ENCODE measurements around the gene RGS3.
"Not testable (repeated sequence)": the region's sequence is repeated elsewhere in the genome, so short reads cannot be mapped to it uniquely, and the experiment has no call there.

The RGS3 gene

DNA sequence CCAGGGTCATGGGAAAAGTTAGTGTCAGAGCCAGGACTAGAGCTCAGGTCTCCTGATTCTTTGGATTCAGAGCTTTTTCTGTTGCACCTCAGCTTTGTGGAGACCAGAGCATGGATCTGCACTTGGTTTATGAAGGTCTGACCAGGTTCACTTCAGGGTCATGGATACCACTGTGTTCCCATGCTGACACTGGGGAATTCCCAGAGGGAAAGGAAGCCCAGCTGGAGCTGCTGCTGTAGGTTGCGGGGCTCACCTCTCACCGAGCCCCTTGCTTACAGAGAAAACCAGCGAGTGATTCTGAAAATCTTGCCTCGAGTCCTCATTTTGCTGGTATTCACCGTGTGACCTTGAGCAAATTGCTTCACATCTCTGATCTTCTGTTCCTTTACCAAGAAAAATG lies 83.0 kb downstream of the RGS3 start:
- no peak for DNase-seq (ENCODE audit: low read depth)

DNA sequence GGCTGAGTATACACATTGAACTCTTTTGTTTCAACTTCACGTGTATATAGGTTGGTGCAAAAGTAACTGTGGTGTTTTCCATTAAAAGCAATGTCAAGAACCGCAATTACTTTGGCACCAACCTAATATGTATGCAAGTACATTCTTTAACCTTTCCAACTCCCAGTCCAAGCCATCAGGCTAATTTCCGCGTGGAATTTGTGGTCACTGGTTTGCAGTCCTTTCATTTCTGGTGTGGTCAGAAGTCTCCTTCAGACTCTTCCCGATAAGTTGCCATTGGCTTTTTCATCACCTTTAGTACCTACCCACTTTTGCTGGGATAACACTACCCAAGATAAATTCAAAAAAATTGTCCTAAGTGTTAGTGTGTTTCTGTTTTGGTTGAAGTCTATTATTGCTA lies 84.0 kb downstream of the RGS3 start:
- no peak for DNase-seq (ENCODE audit: low read depth)

DNA sequence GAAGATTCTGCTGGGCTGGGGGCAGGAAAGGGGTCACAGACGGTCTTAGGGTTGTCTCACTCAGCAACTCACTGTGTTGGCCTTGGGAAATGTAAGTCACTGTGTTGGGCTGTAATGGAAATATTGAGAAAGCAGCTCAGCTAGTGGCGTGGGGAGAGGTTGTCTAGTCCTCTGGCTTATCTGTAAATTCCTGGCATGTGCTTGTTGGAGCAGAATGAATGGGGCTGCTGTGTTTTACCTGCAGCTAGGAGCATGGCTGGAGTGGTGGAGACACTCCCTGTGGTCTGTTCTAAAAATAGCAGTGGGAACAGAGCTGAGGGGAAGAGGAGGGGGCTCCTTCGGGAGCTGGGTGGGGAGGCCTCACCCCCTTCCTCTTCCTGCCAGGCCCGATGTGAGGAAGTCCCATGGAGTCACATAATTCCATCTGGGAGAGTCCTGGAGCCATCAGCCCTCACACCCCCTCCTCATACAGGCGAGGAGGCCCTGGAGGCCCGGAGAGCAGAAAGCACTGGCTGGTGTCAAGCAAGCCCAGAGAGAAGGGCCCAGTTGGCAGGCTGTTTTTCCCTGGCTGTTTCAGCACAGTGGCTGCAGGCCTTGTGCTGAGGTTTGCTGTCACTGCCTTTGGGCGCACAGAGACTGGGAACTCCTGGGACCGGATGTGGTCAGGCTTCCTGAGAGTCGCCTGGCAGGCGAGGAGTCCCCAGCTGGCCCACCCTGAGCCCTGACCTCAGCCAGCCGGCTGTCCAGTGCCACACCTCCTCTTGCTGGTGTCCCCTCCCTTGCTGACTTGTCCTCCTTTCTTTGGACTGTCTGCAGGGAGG lies 84.9 kb downstream of the RGS3 start:
- no peak for DNase-seq (ENCODE audit: low read depth)

DNA sequence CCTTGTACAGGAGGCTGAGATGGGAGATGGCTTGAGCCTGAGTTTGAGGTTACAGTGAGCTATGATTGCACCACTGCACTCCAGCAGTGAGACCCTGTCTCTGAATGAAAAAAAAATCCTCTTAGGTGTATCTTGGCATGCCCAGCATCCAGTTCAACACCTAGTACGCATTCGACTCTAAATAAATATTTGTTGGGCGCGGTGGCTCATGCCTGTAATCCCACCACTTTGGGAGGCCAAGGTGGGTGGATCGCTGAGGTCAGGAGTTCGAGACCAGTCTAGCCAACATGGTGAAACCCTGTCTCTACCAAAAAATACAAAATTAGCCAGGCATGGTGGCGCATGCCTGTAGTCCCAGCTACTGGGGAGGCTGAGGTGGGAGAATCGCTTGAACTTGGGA lies 86.4 kb downstream of the RGS3 start:
- DNase-seq (ENCODE audit: low read depth), result not testable (repeated sequence)

DNA sequence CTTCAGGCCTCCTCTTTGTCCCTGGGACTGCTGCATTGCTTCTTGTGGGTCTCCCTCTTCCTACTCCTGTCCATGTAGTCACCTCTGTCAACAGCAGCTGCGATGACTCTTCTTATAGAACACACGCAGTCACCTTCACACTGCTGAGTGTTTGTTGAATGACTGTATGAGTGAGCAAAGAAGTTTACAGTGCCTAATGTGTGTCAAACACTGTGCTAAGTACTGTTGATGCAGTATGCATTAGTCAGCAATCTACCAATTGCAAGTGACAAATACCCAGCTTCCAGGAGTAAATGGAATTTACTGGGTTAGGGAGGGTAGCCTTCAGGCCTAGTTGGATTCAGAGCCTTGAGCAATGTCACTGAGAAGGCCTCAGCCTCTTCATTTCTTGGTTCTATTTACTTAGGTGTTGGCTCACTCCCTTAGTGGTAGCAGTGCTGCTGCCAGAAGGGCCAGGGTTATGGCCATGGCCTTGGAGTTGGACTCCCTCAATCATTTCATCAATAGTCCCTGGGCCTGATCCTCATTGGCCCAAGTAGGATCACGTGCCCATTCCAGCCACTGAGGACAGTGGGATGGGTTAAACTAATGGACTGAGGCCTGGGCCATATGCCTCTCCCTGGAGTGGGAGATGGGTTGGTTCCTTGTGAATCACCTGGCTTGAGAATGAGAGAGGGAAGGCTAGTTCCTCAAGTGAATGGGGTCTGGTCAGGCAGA lies 93.5 kb downstream of the RGS3 start:
- no peak for DNase-seq (ENCODE audit: low read depth)

DNA sequence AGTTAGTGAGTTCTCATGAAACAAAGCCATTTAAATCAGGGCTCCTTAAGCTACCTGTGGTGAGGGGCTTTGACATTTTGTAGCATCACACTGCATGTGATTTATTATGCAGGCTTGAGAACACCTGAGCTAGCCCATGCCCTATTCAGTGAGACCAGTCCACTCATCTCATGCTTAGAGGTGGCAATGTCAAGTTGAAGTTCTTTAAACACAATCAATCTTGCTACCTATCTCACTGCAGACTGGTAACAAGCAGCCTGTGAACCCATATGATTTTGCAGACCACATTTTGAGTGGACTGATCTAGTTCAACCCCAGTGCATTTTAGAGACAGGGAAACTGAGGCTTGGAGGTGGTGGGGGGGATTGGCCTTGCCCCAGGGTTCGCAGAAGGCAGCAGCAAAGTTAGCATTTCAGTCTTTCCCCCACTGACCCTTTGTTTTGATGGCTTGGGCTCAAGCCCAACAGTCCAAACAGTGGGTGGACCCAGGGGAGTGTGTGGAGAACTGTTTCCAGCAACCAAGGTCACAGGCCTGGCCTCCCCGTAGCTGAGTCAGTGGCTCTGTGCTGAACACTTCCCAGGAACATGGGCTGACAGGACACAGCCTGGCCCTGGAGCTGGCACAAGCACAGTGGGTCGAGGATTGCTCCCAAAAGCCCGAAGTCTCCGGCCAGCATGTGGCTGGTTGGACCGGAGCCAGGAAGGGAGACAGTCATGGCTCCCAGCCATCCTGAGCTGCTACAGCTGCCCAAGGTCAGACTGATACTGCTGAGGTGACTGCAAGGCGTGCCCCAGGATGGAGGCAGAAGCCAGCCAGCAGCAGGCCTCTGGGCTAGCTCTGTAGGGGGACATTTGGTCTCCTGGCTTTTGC lies 95.3 kb downstream of the RGS3 start:
- no peak for DNase-seq (ENCODE audit: low read depth)

DNA sequence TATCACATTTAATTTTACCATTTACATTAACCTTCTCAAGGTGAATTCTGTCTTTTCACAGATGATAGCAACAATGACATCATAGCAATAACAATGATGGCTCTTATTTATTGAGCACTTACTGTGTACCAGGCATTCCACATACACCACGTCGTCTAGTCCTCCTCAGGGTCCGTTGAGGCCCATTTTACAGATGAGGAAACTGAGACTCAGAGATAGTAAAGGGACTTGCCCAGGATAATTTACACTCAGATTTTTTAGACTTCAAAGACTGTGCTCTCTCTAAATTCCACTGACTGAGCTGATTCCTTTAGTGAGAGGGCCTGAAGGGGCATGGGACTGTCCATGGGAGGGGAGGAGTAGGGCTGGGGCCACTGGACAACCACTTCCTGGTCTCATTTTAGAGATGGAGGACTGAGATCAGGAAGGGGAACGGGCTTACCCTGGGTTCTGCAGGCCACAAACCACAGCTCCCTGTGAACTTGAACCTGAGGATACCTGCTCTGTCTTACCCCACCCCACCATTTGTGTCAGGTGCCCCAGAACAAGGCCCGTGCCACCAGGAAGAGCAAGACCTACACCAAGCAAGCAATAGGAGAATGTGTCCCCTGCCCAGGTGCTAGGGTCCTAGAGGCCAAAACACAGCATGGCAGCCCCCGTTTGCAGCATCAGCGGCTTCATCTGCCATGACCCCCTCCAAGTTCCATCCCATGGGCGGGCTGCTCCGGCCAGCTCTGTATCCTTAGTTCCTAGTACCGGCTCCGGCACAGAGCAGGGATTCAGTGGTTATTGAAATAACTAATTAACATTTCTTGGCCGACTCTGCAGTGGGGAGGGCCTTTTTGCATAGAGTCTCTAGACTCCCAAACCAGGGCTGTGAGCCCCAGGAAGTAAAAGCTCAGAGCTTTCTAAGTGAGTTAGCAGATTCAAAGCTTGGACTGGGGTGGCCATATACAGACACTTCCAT lies 96.6 kb downstream of the RGS3 start:
- no peak for DNase-seq (ENCODE audit: low read depth)

DNA sequence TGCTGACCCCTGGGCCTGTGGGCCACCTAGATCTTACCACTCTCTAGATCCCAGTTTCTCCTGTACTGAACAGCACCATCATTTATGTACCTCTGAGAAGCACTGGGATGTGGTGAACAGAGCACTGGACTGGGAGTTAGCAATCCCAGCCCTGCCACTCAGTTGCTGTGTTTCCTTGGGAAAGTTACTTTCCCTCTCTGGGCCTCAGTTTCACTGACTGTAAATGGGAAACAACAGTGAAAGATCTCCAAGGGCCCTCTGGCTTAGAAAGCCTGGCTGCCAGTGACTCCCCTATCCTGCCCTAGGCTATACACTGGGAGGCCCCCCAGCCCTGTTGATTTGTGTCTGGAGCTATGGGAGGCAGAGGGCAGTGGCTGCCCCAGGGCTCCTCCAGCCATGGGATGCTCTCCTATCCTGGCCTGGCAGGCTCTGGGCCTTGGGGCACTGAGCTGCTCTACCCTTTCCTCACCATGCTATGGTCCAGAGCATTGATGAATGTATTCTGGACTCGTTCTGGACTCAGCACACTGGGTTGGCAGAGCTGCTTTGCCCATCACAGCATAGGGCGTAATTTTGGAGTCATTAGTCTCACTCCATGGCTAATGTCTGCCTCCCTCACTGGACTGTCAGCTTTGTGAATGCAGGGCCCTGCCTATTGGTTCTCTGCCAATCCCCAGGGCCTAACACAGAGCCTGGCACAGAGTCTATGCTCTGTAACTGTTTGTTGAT lies 99.3 kb downstream of the RGS3 start:
- DNase-seq (ENCODE audit: low read depth), result no peak

DNA sequence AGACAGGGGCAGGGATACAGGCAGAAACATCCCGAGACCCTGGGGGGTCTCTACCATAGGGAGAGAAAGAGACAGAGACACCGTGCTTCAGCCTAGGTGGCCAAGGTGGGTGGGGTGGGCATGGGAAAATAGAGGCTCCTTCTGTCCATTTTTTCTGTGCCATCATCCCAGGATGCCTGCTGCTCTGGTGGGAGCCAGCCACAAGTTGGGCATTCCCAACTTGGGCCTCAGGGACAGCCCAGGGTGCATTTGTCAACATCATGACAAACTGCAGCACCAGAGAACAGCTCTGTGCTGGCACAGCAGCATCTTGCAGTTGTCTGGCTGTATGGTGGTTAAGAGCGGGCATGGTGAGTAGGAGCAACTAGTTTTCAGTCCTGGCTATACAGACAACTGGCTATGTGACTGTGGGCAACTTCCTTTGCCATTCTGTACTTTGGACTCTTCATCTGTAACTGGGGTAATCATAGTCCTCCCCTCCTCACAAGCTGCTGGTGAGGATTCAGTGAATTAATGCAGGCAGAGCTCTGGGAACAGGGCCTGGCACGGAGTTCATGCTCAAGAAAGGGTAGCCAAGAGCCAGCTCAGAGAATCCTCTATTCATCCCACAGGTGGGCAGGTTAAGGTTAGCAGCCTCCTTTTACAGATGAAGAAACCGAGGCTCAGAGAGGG lies 100.4 kb downstream of the RGS3 start:
- no peak for DNase-seq (ENCODE audit: low read depth)

DNA sequence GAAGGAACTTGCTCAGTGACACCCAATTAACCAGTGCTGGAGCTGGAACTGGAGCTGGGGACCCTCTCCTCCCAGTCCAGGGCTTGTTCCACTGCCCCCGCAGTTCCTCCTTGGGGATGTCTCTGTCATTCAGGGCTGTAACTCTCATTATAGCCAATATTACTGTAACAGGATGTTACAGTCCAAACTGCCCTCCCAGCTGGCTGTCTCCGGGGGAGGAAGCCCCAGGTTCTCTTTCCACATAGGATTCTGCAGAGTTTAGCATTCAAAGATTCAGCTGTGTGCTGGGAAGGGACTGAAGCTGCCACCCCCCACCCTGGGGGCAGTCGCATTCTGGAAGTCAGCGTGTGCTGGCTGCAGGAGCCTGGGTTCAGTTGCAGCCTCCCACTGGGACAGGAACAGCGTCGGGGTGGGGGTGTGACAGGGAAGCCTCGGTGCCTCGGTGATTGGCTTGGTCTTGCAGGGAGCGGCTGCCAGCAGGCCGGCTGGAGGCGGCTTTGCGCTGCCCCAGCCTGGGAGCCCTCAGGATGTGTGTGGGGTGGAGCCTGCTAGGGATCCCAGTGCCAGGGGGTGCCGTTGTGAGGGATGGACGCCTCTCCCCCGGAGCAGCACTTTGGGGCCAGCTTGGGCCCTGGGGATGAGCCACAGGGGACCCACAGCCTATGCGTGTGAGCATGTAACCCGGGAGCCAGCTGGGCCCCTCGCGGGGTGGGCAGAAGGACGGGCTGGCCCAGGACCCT lies 101.1 kb downstream of the RGS3 start:
- no peak for DNase-seq (ENCODE audit: low read depth)

DNA sequence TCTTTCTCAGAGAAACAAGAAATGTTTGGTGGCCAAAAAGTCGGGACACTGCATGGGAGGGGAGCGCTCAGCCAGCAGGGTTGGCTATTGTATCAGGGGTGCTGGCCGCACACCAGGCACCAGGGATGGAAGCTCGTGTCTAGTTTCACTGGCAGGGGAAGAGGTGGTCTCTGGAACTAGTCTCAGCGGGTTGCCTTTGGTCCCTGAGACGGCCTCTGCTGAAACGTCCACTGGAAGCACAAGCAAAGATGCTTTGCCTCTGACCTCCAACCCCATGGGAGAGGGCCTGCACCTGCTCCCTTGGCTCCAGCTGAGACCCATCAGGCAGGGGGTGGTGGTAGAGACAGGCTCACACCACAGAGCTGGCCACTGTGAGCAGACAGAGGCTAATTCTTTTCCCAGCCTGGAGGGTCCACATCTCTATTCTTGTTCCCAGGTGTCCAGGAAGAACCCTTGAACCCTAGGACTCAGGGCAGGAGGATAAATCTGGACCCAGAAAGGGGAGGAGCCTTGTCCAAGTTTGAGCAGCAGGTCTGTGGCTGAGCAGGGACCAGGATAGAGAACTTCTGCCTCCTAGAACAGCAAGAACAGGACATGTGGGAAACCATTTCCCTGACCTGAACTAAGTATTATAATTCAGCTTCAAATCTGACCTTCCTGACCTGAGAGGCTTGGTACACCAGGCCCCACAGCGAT lies 102.6 kb downstream of the RGS3 start:
- no peak for DNase-seq (ENCODE audit: low read depth)

DNA sequence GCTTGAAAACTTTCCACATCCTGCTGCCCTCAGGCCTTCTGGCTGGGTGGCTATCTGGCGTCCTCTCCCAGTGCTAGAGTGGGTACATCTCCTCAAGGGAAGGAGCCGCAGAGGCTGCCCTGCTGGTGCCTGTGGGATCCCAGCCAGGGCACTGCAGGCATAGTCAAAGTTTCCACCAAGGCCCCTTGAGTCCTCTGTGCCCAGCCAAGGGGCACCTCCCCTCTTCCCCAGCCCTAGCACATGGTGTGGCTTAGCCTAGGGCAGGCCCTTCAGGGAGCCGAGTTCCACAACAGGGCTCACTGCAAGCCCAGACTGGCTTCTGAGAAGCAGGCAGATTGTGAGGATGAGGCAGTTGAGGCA lies 103.2 kb downstream of the RGS3 start:
- no peak for DNase-seq (ENCODE audit: low read depth)

DNA sequence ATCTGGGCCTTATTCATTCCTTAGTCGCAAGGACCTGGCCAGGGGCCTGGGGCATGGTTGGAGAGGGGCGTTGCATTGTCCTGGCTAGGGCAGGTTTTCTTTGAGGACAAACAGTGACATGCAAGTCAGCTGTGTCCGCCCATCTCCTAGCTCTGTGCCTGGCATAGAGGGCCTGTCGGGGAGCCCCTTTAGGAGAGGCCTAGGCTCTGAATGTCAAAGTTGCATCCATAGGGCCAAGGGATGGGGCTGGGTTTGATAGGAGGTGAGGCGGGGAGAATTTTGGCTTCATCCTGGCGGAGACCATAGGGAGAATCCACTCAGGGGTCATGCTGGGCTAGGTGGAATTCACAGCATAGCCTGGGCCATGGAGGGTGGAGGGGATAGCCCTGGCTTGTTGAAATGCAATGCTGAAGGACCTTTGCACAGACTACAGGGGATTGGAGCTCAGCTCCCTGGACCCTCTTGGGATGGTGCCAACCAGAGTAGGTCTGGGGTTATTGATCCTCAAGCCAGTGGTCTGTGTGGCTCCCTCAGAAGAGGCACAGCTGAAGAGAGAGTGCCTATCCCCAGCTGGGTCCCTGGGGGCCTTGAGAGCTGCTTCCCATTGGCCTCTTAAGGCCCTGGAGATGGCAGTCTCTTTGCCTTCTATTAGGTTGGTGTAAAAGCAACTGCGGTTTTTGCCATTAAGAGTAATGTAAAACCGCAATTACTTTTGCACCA lies 104.0 kb downstream of the RGS3 start:
- no peak for DNase-seq (ENCODE audit: low read depth)

DNA sequence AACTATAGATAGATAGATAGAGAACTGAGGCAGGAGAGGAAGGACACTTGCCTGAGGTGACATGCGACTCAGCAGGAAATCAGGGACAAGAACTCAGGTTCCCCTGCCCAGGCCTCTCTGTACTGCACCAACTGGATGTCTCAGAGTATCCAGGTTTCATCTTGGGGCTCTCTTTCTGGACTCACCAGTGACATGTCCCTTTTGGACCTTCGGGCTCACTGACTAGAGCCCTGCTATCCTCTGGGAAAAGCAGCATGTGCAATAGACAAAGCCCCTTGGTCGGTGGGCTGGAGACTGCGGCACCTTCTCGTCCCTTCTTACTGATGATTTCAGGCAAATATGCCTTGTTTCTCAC lies 104.5 kb downstream of the RGS3 start:
- no peak for DNase-seq (ENCODE audit: low read depth)

DNA sequence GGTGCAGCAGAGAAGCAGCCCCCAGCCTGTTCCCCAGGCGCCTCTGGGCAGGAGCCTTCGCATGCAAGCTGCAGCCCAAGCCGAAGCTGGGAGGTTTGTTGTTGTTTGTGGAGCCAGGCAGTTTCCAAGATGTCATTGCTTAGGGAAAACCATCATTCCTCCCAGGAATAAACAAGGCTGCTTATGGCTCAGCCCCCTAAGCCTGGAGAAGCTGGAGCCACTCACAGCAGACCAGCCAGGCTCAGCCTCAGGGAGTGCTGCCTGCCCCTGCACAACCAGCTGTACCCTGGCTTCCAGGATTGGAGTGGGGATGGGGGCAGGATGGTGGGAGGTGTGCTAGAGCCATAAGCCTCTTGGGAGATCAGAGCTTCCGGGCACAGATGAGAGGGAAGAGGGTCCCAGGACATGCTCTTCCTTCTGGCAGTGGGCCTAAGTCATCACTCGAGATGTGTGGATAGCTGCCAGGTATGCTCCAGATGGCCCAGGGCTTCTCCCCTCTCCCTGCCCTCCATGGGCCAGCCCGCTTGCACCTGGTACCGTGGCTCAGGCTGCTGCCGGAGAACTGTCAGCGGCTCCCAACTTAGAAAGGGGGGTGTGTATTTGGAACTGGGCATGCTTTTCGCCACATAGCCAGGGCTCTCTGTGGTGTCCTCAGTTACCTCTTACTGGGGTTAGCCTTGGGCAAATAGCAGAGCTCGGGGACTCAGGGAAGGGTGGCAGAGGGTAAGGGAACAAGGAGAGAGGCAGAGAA lies 105.2 kb downstream of the RGS3 start:
- no peak for DNase-seq (ENCODE audit: low read depth)

DNA sequence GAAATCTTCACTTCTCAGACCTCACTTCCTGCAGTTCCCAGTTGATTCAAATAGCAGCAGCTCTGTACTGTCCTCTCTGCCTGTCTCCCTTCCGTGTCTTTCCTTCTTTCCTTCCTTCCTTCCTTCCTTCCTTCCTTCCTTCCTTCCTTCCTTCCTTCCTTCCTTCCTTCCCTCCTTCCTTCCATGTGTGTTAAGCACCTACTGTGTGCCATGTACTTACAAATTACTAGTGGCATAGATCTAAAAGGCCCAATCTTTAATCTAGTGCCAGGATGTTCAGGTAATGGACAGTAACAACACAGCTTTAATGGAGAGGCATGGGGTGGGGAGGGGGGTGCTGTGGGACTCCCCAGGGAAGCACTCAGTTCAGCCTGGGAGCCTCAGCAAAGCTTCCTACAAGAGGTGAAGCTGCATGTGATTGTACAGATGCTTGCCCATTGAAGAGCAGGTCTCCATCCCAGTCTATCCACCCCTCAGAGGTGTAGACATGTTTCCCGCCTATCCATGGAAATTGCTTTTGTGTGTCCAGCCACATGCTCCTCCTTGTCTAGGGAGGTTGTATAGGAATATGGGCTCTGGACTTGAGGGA lies 106.0 kb downstream of the RGS3 start:
- no peak for DNase-seq (ENCODE audit: low read depth)

DNA sequence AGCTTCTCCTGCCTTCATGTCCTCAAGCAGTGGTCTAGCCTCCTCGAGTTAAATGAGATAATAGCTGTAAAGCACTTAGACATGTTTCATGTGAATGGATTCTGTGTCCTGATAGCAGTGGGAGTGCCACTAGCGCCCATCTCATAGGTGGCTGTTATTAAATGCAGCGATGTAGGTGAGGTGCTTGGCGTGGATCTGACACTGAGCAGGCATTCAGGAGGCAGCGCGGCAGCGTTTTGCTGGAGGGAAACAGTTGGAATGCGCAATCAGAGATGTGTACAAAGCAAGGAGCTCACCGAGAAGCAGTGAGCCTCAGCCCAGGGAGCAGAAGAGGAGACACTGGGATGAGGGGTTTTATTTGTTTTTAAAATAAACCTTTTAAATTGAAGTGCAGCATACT lies 106.6 kb downstream of the RGS3 start:
- DNase-seq (ENCODE audit: low read depth), result no peak
